Measurements from ENCODE around the gene PRDM8. TPM values are rescaled to one million over a fixed set of nuclear protein-coding genes. Genes with fewer than 3 reads are reported as not detected.

Gene PRDM8
- total and polyA plus RNA-seq, 2 experiments from 2014 or later, result 0.65 to 1.8 TPM

- H3K9me2 ChIP-seq (replicated peaks; ENCODE audit: insufficient read depth), result no peaks in the 10 kb centered on the region
- H3K79me2 ChIP-seq, result no peaks in the 10 kb centered on the region
- no peak overlapping the region for H2AFZ ChIP-seq
- DNase-seq (ENCODE audit: low spot score), result no peak
- H3K36me3 ChIP-seq (replicated peaks; ENCODE audit: insufficient read depth, low read depth), result no peaks in the 10 kb centered on the region
- TF ChIP-seq CTCF (IDR thresholded peaks at IDR 0.05; ENCODE audit: poor library complexity) (no peak), EZH2phosphoT487 (IDR thresholded peaks at IDR 0.05; ENCODE audit: low read depth, severe bottlenecking, unreplicated experiment) (no peak), EZH2 (IDR thresholded peaks at IDR 0.05; ENCODE audit: borderline replicate concordance) (no peak)
- H4K20me1 ChIP-seq (ENCODE audit: insufficient read depth, poor library complexity, severe bottlenecking), result no peaks in the 10 kb centered on the region
- H3K4me2 ChIP-seq, result no peak overlapping the region
- 18% methylated on average over 3 of the region's 3 CpGs for WGBS (ENCODE audit: low lambda C conversion rate, missing lambda C conversion rate)
- no peaks in the 10 kb centered on the region for H3K4me1 ChIP-seq (ENCODE audit: insufficient read depth)
- H3K9me3 ChIP-seq (ENCODE audit: low read depth), result no peaks in the 10 kb centered on the region
- H3K27me3 ChIP-seq, result peaks cover 58% of the 10 kb centered on the region
- H3K27ac ChIP-seq, result no peak overlapping the region
- H3K4me3 ChIP-seq, result no peak overlapping the region
Measured at GRCh38 chr4:80220711-80221110, 23.4 kb downstream of the PRDM8 start.

- H3K4me2 ChIP-seq, result no peak overlapping the region
- no peak overlapping the region for H2AFZ ChIP-seq
- no peaks in the 10 kb centered on the region for H3K9me3 ChIP-seq (ENCODE audit: low read depth)
- no peaks in the 10 kb centered on the region for H3K36me3 ChIP-seq (replicated peaks; ENCODE audit: insufficient read depth, low read depth)
- H3K27me3 ChIP-seq, result peaks cover 59% of the 10 kb centered on the region
- peak; percentile 15 for DNase-seq (ENCODE audit: low spot score)
- H3K4me1 ChIP-seq (ENCODE audit: insufficient read depth), result no peaks in the 10 kb centered on the region
- no peak overlapping the region for H3K4me3 ChIP-seq
- no peaks in the 10 kb centered on the region for H4K20me1 ChIP-seq (ENCODE audit: insufficient read depth, poor library complexity, severe bottlenecking)
- TF ChIP-seq EZH2 (IDR thresholded peaks at IDR 0.05; ENCODE audit: borderline replicate concordance) (no peak), EZH2phosphoT487 (IDR thresholded peaks at IDR 0.05; ENCODE audit: low read depth, severe bottlenecking, unreplicated experiment) (no peak), CTCF (IDR thresholded peaks at IDR 0.05; ENCODE audit: poor library complexity) (peak; percentile 59)
- no peak overlapping the region for H3K27ac ChIP-seq
- H3K9me2 ChIP-seq (replicated peaks; ENCODE audit: insufficient read depth), result no peaks in the 10 kb centered on the region
- no peaks in the 10 kb centered on the region for H3K79me2 ChIP-seq
Measured at GRCh38 chr4:80221161-80221560, 23.9 kb downstream of the PRDM8 start.

- Histone ChIP-seq H3K36me3 (replicated peaks; ENCODE audit: insufficient read depth, low read depth) (no peaks in the 10 kb centered on the region), H4K20me1 (ENCODE audit: insufficient read depth, poor library complexity, severe bottlenecking) (no peaks in the 10 kb centered on the region), H2AFZ (no peak overlapping the region), H3K27ac (no peak overlapping the region), H3K9me3 (ENCODE audit: low read depth) (no peaks in the 10 kb centered on the region), H3K4me2 (no peak overlapping the region), H3K4me1 (ENCODE audit: insufficient read depth) (no peaks in the 10 kb centered on the region), H3K27me3 (peaks cover 47% of the 10 kb centered on the region), H3K4me3 (no peak overlapping the region), H3K79me2 (no peaks in the 10 kb centered on the region), H3K9me2 (replicated peaks; ENCODE audit: insufficient read depth) (no peaks in the 10 kb centered on the region)
- 88% methylated on average over 2 of the region's 2 CpGs for WGBS (ENCODE audit: low lambda C conversion rate, missing lambda C conversion rate)
- TF ChIP-seq CTCF (IDR thresholded peaks at IDR 0.05; ENCODE audit: poor library complexity), result no peak
- TF ChIP-seq EZH2 (IDR thresholded peaks at IDR 0.05; ENCODE audit: borderline replicate concordance), result no peak
- TF ChIP-seq EZH2phosphoT487 (IDR thresholded peaks at IDR 0.05; ENCODE audit: low read depth, severe bottlenecking, unreplicated experiment), result no peak
- DNase-seq (ENCODE audit: low spot score), result no peak
Measured at GRCh38 chr4:80225595-80225994, 28.3 kb downstream of the PRDM8 start.

- DNase-seq (ENCODE audit: low spot score), result no peak
- WGBS (ENCODE audit: low lambda C conversion rate, missing lambda C conversion rate), result 92% methylated on average over 2 of the region's 2 CpGs
- TF ChIP-seq EZH2 (IDR thresholded peaks at IDR 0.05; ENCODE audit: borderline replicate concordance) (no peak), EZH2phosphoT487 (IDR thresholded peaks at IDR 0.05; ENCODE audit: low read depth, severe bottlenecking, unreplicated experiment) (no peak), CTCF (IDR thresholded peaks at IDR 0.05; ENCODE audit: poor library complexity) (no peak)
Measured at GRCh38 chr4:80226094-80226493, 28.8 kb downstream of the PRDM8 start.

More at GRCh38 chr4:80226094-80226493, 28.8 kb downstream of the PRDM8 start:
- H3K4me1 ChIP-seq (ENCODE audit: insufficient read depth), result no peaks in the 10 kb centered on the region
- no peaks in the 10 kb centered on the region for H3K9me3 ChIP-seq (ENCODE audit: low read depth)
- H3K4me2 ChIP-seq, result no peak overlapping the region
- H4K20me1 ChIP-seq (ENCODE audit: insufficient read depth, poor library complexity, severe bottlenecking), result no peaks in the 10 kb centered on the region
- H3K9me2 ChIP-seq (replicated peaks; ENCODE audit: insufficient read depth), result no peaks in the 10 kb centered on the region
- no peak overlapping the region for H2AFZ ChIP-seq
- H3K79me2 ChIP-seq, result no peaks in the 10 kb centered on the region
- peaks cover 45% of the 10 kb centered on the region for H3K27me3 ChIP-seq
- no peak overlapping the region for H3K4me3 ChIP-seq
- H3K36me3 ChIP-seq (replicated peaks; ENCODE audit: insufficient read depth, low read depth), result no peaks in the 10 kb centered on the region
- no peak overlapping the region for H3K27ac ChIP-seq

Data from hepatocyte (in vitro differentiated cells).